ENCODE measurements around the gene SEC31B.

Gene SEC31B, protein sequence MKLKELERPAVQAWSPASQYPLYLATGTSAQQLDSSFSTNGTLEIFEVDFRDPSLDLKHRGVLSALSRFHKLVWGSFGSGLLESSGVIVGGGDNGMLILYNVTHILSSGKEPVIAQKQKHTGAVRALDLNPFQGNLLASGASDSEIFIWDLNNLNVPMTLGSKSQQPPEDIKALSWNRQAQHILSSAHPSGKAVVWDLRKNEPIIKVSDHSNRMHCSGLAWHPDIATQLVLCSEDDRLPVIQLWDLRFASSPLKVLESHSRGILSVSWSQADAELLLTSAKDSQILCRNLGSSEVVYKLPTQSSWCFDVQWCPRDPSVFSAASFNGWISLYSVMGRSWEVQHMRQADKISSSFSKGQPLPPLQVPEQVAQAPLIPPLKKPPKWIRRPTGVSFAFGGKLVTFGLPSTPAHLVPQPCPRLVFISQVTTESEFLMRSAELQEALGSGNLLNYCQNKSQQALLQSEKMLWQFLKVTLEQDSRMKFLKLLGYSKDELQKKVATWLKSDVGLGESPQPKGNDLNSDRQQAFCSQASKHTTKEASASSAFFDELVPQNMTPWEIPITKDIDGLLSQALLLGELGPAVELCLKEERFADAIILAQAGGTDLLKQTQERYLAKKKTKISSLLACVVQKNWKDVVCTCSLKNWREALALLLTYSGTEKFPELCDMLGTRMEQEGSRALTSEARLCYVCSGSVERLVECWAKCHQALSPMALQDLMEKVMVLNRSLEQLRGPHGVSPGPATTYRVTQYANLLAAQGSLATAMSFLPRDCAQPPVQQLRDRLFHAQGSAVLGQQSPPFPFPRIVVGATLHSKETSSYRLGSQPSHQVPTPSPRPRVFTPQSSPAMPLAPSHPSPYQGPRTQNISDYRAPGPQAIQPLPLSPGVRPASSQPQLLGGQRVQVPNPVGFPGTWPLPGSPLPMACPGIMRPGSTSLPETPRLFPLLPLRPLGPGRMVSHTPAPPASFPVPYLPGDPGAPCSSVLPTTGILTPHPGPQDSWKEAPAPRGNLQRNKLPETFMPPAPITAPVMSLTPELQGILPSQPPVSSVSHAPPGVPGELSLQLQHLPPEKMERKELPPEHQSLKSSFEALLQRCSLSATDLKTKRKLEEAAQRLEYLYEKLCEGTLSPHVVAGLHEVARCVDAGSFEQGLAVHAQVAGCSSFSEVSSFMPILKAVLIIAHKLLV

DNA sequence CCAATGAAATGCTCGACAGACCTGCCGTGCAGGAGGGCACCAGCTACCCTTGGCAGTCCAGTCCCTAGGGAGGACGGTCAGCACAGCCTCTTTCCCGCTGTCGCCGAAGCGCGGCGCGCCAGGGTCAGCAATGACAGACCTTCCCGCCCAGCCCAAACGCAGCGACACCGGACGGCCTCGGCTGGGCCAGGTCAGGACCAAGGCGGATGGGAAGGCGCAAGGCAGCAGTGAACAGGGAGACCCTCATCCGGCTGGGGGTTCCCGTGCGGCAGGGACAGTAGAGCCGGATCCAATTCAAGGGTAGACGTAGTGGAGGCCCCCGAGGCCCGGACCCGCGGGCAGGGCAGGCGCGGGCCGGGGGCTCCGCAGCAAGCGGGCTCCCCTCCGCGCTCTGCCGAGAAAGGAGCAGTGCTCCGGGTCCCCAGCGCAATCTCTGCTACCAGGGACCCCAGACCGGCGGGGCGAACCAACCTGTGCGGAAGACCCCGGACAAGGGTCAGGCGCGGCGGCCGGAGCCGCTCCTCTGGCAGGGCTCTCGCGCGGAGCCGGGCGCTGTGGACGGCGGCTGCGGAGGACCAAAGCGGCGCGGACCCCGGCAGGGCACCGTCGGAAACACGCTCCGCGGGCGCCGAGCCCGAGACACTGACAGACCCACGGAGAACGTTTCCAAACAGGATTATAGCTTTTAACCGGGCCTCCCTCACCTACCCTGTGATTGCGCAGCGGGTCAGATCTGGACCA, at the start of gene SEC31B:
Gene SEC31B, minus strand, starts transcription at position 551 of the 741 bp plus-strand sequence. CDS start 2,909 bp downstream, outside the sequence.
- DNase-seq, result peak; percentile 0

DNA sequence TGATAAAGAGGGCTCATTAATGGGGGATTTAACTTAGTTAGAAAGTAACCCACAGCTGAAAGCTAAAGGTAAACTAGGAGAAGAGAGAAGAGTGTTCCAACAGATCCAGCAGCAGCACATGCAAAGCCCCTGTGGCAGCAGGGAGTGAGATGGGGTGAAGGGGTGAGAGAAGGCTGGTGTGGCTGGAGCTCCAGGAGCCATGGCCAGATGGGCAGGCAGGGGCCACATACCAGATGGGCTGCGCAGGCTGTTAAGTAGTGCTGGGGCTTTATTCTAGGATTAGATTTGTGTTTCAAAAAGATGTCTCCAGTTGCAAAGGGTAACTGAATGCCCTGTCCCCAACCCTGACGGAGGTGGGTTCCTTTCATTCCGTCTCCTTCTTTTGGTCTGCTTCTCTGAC, 49.3 kb upstream of the SEC31B start:
- no peak for DNase-seq

DNA sequence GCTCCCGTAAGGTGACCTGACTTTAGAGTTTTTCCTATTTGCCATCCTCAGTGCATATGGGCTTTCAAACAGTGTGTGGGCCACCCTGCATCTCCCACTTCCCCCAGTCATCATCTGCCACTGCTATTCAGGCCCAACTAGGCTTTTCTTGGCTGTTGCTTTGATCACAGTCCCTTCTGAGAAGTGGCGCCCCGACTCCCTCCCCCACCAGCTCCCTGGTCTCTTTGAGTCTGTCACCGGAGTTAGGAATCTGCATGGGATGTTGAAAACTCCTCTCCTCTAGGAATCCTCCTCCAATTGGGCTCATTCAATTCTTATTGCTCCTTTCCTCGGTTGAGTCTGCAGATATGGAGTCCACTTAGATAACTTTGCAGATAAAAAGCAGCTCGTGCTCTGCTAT, 48.2 kb upstream of the SEC31B start:
- no peak for DNase-seq

DNA sequence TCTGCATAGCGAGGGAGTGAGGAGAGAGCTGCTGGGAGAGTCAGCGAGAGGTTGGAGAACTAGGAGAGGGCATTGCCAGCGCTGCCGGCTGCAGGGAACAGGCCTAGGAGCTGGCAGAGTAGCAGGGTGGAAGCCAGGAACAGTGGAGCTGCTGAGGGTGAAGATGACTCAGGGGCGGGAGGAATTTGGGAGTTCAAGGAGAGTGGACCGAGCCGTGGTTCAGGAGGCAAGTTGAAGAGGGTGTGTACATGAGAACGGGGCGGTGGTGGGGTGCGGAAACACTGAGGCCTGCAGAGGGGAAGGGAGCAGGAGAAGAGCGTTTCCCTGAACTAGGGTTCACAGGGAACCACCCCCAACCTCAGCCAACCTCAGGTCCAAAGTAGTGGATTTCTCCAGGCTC, 47.6 kb upstream of the SEC31B start:
- DNase-seq, result no peak

DNA sequence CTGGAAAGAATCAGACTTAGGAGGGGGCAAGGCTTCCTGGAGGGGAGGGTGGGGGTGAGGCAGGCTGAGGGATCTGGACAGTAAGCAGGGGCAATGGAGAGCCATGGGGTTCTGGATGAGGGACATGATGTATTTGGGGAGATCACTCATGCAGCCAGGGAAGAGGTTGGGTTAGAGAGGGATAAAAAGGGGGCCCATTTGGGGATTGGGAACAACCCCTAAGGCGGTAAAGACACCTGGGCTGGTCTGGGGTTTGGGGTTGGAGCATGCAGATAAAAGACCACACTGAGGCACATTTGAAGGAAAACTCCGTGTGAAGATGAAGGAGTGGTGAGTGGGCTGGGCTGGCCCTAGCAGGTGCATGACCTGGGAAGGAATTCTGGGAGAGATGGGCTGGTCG, 46.9 kb upstream of the SEC31B start:
- DNase-seq, result no peak

DNA sequence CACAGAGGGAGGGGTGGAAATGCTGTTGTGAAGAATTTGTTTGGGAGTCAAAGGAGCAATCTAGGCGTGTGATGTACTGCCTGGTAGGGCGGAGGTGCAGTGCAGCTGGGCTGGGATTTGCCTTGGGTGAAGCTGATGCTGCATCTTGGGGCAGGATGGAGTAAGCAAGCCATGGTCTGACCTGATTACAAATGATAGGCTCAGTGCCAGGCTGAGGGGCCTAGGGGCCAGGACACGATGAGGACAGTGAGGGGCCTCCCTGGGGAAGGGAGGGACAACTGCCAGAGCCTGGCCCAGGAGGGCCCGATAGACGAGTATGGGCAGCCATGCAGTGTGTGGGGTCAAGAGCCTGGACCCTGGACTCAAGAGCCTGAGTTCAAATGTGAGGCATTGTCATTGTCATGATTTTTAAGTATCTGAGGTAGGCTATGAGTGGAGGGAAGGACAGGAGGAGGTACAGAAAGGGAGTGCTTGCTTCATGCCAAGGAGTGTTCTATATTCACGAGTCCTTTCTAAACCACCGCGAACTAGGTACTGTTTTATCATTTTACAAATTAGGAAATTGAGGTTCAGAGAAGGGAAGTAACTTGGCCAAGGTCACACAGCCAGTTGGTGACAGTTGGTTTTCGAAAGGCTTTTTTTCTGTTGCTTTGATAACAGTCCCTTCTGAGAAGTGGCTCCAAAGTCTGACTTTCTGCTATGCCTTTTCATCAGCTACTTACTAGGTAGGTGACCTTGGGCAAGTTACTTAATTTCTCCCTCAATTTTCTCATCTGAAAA, 45.7 kb upstream of the SEC31B start:
- no peak for DNase-seq

DNA sequence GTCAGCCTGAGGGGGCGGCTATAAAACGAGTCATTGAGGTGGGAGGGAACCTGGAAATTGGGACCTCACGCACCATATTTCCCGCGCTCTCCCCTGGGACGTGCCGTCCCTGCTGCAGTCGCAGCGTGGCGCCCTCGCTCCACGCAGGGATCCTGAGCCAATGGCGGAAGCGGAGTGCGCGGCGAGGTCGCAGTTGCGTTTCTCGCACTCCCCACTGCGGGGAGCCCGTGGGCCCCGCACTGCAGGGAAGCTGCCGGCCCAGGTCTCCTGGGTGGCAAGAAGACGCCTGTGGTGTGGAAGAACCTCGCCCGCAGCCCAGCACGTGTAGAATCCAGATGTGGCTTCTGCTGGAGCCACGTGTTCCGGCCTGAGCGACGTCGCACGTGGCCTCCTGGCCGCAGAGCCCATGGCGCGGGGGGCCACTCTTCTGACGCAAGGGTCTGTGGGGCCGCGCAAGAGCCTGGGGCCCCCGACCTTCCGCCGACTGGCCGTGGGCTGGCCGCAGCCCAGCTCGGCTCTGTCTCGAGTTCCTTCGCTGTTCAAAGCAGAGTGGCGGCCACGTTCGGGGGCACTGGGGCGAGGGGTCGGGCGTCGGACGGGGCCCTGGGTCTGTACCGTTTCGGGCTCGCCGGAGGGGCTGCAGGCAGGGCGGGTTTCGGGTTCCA, 42.5 kb upstream of the SEC31B start:
- DNase-seq, result peak; percentile 29

DNA sequence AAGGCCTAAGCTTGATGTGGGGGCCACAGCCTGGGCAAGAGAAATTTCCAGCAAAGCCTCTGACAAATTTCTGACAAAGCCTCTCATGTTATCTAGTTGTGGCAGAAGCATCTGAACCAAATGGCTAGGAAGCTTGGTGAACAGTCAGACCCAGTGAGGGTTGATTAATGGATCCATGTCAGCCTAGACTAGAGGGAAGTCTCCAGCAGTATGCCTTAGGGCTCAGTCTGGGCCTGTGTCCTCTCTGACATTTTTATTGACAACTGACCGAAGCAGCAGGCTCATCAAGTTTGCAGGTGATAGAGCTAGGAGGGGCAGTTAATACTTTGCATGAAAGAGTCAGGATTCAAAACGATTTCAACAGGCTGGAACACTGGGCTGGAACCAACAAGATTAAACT, 41.3 kb upstream of the SEC31B start:
- DNase-seq, result peak; percentile 19

DNA sequence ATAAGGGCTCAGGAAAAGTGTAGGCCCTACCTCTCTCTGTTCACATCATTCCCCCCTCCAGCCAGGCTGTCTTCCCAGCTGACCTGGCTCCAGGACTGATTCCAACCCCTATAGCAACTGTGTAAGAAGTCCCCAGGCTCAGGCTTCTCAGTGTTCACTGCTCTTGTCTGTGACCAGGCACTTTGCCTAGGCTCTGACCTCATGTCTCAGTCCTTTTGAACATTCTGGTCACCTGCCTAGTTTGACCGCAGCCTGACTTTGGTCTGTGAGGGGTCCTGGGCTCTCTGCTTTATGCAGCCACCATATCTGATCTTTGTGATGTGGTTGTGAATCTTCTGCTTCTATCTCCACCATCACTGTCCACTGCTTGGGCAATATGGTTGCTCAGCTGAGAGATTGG, 40.6 kb upstream of the SEC31B start:
- DNase-seq, result no peak

DNA sequence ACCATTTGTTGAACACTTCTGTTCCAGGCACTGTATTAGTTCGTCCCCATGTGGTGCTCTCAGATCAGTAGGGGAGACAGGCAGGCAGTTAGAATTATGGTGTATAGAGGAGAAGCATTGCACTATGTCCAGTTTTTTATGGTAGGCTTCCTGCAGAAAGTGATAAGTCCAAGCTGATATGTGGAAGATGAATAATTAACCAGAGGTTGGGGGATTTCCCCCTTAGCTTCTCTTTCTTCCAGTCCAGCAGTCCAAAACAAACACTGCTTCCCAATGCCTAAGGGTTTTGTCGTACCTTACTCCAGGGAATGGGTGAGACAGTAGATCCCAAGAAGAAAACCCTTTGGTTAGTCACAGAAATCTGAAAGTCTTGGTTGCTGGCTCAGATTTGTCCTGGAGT, 35.2 kb upstream of the SEC31B start:
- no peak for DNase-seq

DNA sequence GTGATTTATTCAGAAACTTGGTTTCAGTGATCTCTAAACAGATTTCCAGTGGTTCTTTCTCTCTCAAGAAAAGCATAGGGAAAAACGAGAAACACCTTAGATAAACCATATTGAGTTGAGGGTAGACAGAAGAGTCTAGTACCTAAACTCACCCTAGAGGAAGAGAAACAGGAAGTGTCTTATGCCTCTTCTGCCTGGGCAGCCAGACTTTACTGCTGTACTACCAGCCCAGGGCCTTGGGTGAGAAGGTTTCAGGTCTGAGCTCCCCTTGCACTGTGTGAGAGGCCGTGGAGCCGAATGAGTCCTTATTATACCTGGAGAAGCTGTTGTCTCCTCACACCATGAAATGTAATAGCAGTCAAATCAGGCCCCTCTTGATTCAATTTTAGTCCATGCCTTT, 34.3 kb upstream of the SEC31B start:
- DNase-seq, result no peak

DNA sequence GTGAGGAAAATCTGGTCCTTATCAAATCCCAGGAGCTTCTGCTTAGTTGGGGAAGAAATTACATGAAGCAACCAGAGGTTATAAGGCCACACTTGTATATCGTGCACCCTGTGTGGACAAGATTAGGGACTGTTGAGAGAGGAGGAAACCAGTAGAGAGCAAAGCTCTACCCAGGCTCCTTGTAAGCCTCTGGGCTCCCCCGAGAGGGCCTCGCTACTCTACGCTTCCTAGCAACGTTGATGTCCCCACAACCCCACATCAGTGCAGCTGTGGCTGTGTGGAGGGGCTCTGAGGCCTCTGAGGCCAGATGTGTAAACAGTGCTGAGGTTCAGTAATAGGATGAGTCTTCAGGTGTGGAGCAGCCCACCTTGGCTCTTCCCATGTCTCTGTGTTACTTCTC, 32.1 kb upstream of the SEC31B start:
- no peak for DNase-seq

DNA sequence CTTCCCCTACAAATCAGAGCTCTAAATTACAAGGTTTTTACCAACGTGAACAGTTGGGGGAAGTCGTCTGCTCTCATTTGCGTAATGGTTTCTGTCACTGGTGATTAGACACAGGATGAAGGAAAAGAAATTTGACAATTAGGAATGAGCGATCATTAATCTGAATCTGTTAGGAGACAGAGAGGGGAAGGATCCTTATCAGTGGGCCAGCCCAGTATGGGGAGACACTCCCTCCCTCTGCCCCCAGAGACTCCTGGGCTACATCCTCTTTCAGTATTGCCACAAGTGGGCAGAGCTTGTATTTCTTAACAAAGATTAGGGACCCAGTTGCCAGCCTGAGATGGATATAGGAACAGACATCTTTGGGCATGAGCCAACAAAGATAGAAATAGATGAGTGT, 31.5 kb upstream of the SEC31B start:
- DNase-seq, result no peak

DNA sequence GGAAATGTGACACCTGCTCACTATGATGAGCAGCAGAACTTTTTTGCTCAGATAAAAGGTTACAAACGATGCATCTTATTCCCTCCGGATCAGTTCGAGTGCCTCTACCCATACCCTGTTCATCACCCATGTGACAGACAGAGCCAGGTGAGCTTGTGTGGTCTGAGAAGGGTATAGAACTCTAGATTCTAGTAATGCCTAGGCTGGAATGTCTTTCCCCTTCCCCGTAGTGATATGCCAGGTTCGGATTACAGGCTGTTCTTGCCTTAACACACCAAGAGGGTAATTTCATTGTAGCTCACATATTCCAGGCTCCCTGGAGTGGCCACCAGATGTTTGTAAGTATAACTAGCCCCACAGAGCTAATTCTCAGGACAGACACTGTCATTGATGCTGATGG, 25.3 kb upstream of the SEC31B start:
- no peak for DNase-seq

DNA sequence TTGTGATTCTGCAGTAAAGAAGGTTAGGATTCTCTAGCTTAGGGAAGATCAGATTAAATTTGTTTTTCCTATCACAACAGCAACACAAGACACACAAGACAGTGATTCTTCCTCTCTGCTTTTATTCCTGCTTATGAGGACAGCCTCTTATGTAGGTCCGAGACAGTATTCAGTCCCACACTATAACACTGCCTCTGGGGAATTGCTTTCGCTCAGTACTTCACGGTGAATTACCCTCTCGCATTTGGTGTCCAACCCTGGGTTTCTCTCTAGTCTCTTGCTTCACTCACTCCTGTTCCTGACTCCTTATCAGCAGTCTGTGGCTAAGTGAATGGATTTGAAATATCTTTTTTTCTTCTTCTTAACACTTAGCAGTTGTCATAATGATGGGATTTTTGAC, 17.8 kb upstream of the SEC31B start:
- DNase-seq, result no peak

DNA sequence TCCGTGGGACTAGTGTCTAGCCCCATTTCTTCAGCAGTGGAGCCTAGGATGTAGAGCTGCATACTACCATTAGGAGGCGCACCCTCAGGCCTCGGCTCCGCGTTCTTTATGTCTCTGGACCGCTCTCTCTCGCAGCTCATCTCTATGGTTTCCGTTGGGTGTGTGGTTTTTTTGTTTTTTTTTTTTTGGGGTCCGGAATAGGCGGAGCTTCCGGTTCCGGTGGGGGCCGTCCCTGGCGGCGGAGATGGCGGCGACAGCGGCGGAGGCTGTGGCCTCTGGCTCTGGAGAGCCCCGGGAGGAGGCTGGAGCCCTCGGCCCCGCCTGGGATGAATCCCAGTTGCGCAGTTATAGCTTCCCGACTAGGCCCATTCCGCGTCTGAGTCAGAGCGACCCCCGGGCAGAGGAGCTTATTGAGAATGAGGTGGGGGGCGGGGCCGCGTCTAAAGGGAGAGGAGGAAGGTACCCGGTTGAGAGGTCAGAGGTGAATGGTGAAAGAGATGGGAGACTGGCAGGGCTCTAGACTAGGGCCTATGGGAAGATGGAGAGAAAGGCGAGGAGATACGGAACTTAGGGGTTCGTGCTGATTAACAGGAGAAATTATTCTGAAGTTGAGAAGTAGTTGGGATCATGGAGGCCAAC, 16.2 kb upstream of the SEC31B start, which contains the start of gene HIF1AN:
Gene HIF1AN, plus strand, starts transcription at position 229 of the 639 bp plus-strand sequence. Its CDS starts 16 bp downstream, at position 245.
- peak; percentile 73 for DNase-seq

DNA sequence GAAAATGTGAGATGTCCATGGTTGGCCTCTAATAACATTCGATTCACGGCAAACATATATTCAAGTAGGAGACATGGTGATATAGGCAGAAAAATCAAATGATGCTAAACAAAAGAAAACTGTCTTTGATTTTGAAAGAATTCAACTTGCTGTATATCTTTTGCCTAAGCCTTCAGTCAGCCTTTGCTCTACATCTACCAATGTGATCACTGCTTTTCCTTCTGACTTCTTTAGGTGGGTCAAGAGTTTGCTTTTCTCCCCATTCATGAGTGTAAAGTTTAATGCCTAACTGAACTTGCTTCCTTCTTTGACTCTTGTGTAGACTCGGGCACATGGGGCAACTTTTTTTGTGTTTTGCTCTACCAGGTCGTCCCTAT, 15.7 kb upstream of the SEC31B start:
- no peak for DNase-seq

DNA sequence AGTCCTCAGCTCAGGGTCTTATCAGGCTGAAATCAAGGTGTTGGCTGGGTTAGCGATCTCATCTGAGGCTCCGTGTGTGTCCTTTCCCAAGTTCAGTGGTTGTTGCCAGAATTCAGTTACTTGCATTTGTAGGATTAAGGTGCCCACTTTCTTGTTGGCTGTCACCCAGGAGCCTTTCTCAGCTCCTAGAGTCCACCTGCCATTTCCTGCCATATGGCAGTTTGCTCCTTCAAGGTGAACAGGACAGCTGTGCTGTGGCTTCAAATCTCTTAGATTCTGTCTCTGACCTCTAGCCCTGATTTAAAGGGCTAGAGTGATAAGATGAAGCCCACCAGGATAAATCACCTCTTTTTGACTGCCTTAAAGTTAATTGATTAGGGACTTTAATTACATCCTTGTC, 15.1 kb upstream of the SEC31B start:
- no peak for DNase-seq

DNA sequence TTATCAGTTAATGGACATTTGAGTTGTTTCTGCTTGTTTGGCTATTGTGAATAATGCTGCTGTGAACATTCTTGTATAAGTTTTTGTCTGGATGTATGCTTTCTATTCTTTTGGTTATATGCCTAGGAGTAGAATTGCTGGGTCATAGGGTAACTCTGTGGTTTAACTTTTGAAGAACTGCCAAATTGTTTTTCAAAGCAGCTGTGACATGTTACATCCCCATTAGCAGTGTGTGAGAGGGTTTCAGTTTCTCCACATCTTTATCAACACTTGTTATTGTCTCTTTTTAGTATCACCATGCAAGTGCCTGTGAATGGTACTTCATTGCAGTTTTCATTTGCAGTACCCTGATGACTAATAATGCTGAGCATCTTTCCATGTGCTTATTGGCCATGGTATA, 12.1 kb upstream of the SEC31B start:
- DNase-seq, result no peak

DNA sequence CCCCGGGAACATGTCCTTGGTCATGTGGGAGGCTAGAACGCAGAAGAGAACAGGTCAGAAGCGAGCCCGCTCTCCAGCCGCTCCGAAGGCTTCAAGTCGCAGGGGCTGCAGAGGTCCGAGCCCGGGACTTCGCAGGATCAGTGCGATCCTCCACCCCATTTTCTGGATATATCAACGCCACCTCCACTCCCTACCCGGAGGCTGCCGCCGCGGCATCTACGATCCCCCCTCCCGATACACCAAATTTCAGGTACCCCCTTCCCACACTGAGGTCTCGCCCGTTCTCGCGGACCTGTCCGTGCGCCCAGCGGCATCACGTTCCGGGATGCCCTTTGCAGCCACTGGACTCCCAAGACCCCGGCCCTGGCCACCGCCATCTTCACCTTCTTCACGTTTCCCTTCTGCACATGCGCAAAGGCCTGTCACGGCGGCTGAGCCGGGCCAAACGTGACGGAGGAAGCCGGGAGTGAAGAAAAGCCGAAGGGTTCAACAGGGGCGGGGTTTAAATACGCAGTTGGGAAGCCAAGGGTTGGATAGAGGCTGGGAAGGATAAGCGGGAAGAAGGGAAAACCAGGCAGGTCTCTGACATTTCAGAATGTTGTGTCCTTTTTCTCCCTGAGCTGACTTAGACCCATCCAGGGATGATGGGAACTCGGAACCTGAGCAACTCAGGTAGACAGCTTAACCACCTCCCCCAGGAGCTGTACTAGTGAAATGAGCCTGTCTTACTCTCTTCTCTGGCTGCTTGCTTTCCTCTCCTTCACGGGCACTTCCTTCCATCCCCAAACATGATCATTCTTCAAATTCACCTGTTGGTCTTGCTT, 10.0 kb upstream of the SEC31B start, which contains the start of gene NDUFB8:
Gene NDUFB8, minus strand, starts transcription at position 397 of the 824 bp plus-strand sequence. Its CDS starts 20 bp downstream, at position 377.
- peak; percentile 50 for DNase-seq

Measured in NCI-H526 treated with DMSO at 0.1 percent for 48 hours (cell line).